B cell (primary cell): ENCODE measurements around the gene PLS1. TPM values are rescaled to one million over a fixed set of nuclear protein-coding genes. Genes with fewer than 3 reads are reported as not detected.
A peak's percentile ranks its signal among the peaks of the same experiment; 100 is the strongest.

Source experiments
- ATAC-seq: fragments of 200-7000 bp; cut with Tn5 transposase; one replicate; pipeline ENCODE4 v1.10.0; 2021; ENCODE audit warnings: low read depth, mild to moderate bottlenecking, moderate number of reproducible peaks, moderate library complexity
- CTCF ChIA-PET: fragments of 350-600 bp; sonication (Branson Sonifier 250); formaldehyde crosslinking; loops from one replicate; lab custom pipeline; 2021; ENCODE audit warnings: antibody characterized with exemption, inconsistent platforms; lab: Charles Lee
- POLR2A ChIA-PET: fragments of 350-600 bp; sonication (Branson Sonifier 250); formaldehyde crosslinking; loops from one replicate; lab custom pipeline; 2021; ENCODE audit warnings: antibody characterized with exemption; lab: Charles Lee
- DNase-seq: peaks from one replicate; pipeline ENCODE4 v3.0.0; 2013
- H2AFZ ChIP-seq: 2 replicates; pipeline ENCODE4 v1.6.1; 2012; ENCODE audit warnings: mild to moderate bottlenecking, low read depth, low read length; ENCODE audit not compliant: insufficient read depth, poor library complexity, severe bottlenecking
- H3K27ac ChIP-seq, 2 donors: 1 replicate in 1 of 2; 2 replicates in 1 of 2; pipeline ENCODE4 v1.5.1; 2012 to 2013; ENCODE audit warnings: low read length in 2 of 2, mild to moderate bottlenecking in 2 of 2, moderate library complexity in 1 of 2
- H3K27me3 ChIP-seq, 4 experiments: fragments of 200-600 bp in 1 of 4; sonication (generic) in 1 of 4; replicated peaks in 1 of 4; 1 replicate in 2 of 4; 2 replicates in 2 of 4; pipeline versions ENCODE4 v1.6.1 to v1.7.0; 2013 to 2016; ENCODE audit warnings: low read length in 3 of 4, mild to moderate bottlenecking in 2 of 4, mixed read lengths in 1 of 4, moderate library complexity in 1 of 4; ENCODE audit not compliant: insufficient read depth in 4 of 4, control insufficient read depth in 3 of 4; ENCODE audit errors: control extremely low read depth in 1 of 4
- H3K36me3 ChIP-seq, 2 experiments: replicated peaks in 1 of 2; 1 replicate in 1 of 2; 2 replicates in 1 of 2; pipeline versions ENCODE4 v1.6.1 to v1.7.1; 2013; ENCODE audit warnings: low read length in 1 of 2; ENCODE audit not compliant: insufficient read depth in 2 of 2, control insufficient read depth in 1 of 2; ENCODE audit errors: control extremely low read depth in 1 of 2, extremely low read depth in 1 of 2
- H3K4me1 ChIP-seq, 2 donors: fragments of 200-600 bp in 1 of 2; sonication (generic) in 1 of 2; 1 replicate in 1 of 2; 2 replicates in 1 of 2; pipeline versions ENCODE4 v1.5.1 to v1.6.1; 2013 to 2017; ENCODE audit warnings: low read length in 2 of 2; ENCODE audit not compliant: control insufficient read depth in 2 of 2, insufficient read depth in 2 of 2
- H3K4me2 ChIP-seq: replicated peaks from 2 replicates; pipeline ENCODE3; 2012; ENCODE audit warnings: mild to moderate bottlenecking, low read depth, low read length; ENCODE audit not compliant: poor library complexity, severe bottlenecking
- H3K4me3 ChIP-seq, 5 experiments: fragments of 200-600 bp in 1 of 5; sonication (generic) in 1 of 5; 1 replicate in 3 of 5; 2 replicates in 2 of 5; pipeline versions ENCODE4 v1.5.1 to v1.7.0; 2011 to 2016; ENCODE audit warnings: low read length in 4 of 5, mild to moderate bottlenecking in 4 of 5, low read depth in 2 of 5, control low read depth in 1 of 5, moderate library complexity in 1 of 5; ENCODE audit not compliant: insufficient read depth in 1 of 5; ENCODE audit errors: control extremely low read depth in 1 of 5, extremely low read depth in 1 of 5
- H3K79me2 ChIP-seq: fragments of 200-600 bp; sonication (generic); one replicate; pipeline ENCODE4 v1.6.0; 2016; ENCODE audit warnings: low read length; ENCODE audit not compliant: control insufficient read depth, insufficient read depth
- H3K9ac ChIP-seq: fragments of 200-600 bp; sonication (generic); 2 replicates; pipeline ENCODE4 v1.6.1; 2017; ENCODE audit warnings: mild to moderate bottlenecking, low read length, moderate library complexity
- H3K9me3 ChIP-seq, 3 donors: one replicate each; pipeline versions ENCODE4 v1.6.1 to v1.7.1; 2013; ENCODE audit warnings: low read length in 2 of 3; ENCODE audit not compliant: control insufficient read depth in 2 of 3, insufficient read depth in 1 of 3; ENCODE audit errors: control extremely low read depth in 1 of 3
- H4K20me1 ChIP-seq: 2 replicates; pipeline ENCODE4 v1.6.0; 2012; ENCODE audit warnings: mild to moderate bottlenecking, low read length; ENCODE audit not compliant: insufficient read depth, control insufficient read depth, poor library complexity, severe bottlenecking
- H3K27ac Mint-ChIP-seq: one replicate; pipeline ENCODE4 v1.8.0; 2021; ENCODE audit warnings: mixed read lengths
- H3K27me3 Mint-ChIP-seq: one replicate; pipeline ENCODE4 v1.8.0; 2021; ENCODE audit warnings: mixed read lengths
- H3K4me1 Mint-ChIP-seq: one replicate; pipeline ENCODE4 v1.8.0; 2021; ENCODE audit warnings: mixed read lengths
- H3K4me3 Mint-ChIP-seq: one replicate; pipeline ENCODE4 v1.8.0; 2021; ENCODE audit warnings: mixed read lengths
- H3K9me3 Mint-ChIP-seq: one replicate; pipeline ENCODE4 v1.8.0; 2022; ENCODE audit warnings: mixed read lengths; ENCODE audit not compliant: insufficient read depth
- CTCF ChIP-seq: fragments of 200-600 bp; IDR thresholded peaks from one replicate; pipeline ENCODE4 v1.8.0; 2022; ENCODE audit warnings: antibody characterized with exemption, mild to moderate bottlenecking
- EZH2 ChIP-seq: IDR thresholded peaks from 2 replicates; pipeline ENCODE4 v1.6.1; 2012; ENCODE audit warnings: borderline replicate concordance, low read depth, mild to moderate bottlenecking, moderate library complexity, low read length; ENCODE audit not compliant: insufficient read depth, poor library complexity, severe bottlenecking
- WGBS: methylation state at CpG from one replicate; pipeline ENCODE4 v1.1.5; 2013; ENCODE audit warnings: missing lambda C conversion rate; ENCODE audit not compliant: insufficient coverage; 5-methylcytosine and 5-hydroxymethylcytosine counted together
- intact Hi-C: fragments of 100-400 bp; cut with micrococcal nuclease; formaldehyde crosslinking; loops from one replicate; pipeline ENCODE4 v1.10.0; 2022
- polyA plus RNA-seq: library from polyadenylated mRNA; depleted of rRNA; stranded (reverse); fragments of >200 nt; gene quantifications from 2 replicates; pipeline ENCODE4 v1.2.3, GENCODE V29; 2012
- total RNA-seq, 2 donors: library from RNA; stranded (reverse); fragments of 120-200 nt in 1 of 2; gene quantifications; 1 replicate in 1 of 2; 2 replicates in 1 of 2; pipeline versions ENCODE4 v1.2.3 to v1.2.4, GENCODE V29; 2013 to 2022

Gene PLS1
- total and polyA plus RNA-seq, 2 donors (not counting 1 experiment from before 2014, with no cell fraction given) = 0.13 to 0.74 TPM

DNA sequence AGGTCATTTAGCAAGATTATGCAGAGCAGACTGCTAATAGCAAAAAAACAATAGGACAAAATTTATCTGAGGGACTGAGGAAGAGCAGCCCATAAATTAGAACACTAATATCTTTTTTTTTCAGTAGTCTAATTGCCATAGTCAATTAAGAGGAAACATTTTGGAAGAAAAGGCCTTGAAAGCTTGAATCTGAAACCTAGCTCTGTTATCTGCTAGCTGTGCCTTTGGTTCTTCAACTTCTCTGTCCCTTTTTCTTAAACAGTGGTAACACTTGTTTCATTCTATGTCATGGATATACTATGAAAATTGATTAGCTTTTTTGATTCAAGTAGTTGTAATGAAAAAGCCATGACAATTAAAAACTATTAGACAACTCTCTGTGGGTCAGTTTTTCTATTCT lies 19.4 kb upstream of the PLS1 start:
- H3K9me3 ChIP-seq = no peaks in the 10 kb centered on the region
- Mint-ChIP-seq H3K27ac (no peak overlapping the region), H3K9me3 (no peaks in the 10 kb centered on the region), H3K4me3 (peak overlapping the region; percentile 93), H3K4me1 (peaks cover 47% of the 10 kb centered on the region), H3K27me3 (no peaks in the 10 kb centered on the region)
- H3K79me2 ChIP-seq = peaks cover 67% of the 10 kb centered on the region
- intact Hi-C loops = loop anchor here (5.0 to 10.0 kb wide), 5 partner anchors 546 to 1632 kb away; partner anchors contain the start of genes ATP1B3, RNF7 and SLC25A36
- H3K27ac ChIP-seq = no peak overlapping the region
- POLR2A ChIA-PET = interaction anchor here (1.3 kb wide), 1 partner anchor 425 kb away, joined by 4 read pairs; the partner anchor contains the start of gene U2SURP
- ATAC-seq (no peak), DNase-seq (no peak)
- peaks cover 0 to 3% of the 10 kb centered on the region in 2 experiments for H3K36me3 ChIP-seq
- H3K4me3 ChIP-seq = no peak overlapping the region
- H3K9ac ChIP-seq = no peak overlapping the region
- H3K27me3 ChIP-seq = peaks cover 0 to 7% (median 0%) of the 10 kb centered on the region in 4 experiments
- CTCF ChIA-PET = interaction anchor here (0.6 to 2.6 kb wide), 2 partner anchors 425 to 1376 kb away, joined by 4 to 13 read pairs; partner anchors contain the start of gene U2SURP
- H2AFZ ChIP-seq = no peak overlapping the region
- peak overlapping the region; percentile 81 for H3K4me2 ChIP-seq
- H3K4me1 ChIP-seq = peaks cover 27% of the 10 kb centered on the region in 2 donors
- peaks cover 16% of the 10 kb centered on the region for H4K20me1 ChIP-seq
- TF ChIP-seq CTCF (no peak), EZH2 (no peak)

- no peak for ATAC-seq
- Mint-ChIP-seq H3K9me3 (no peaks in the 10 kb centered on the region), H3K4me1 (peaks cover 47% of the 10 kb centered on the region), H3K4me3 (peak overlapping the region; percentile 93), H3K27ac (peak overlapping the region; percentile 98), H3K27me3 (peaks cover 2% of the 10 kb centered on the region)
- H4K20me1 ChIP-seq = peaks cover 10% of the 10 kb centered on the region
- no peaks in the 10 kb centered on the region for H3K9me3 ChIP-seq
- POLR2A ChIA-PET = interaction anchor here (1.2 to 1.5 kb wide), 4 partner anchors 18 to 1395 kb away, joined by 3 to 9 read pairs (median 5); partner anchors contain the start of genes PLS1 and U2SURP
- H3K27me3 ChIP-seq = peaks cover 0 to 7% (median 0%) of the 10 kb centered on the region in 4 experiments
- peak overlapping the region; percentile 97 for H3K9ac ChIP-seq
- CTCF ChIA-PET = interaction anchor here (0.9 to 2.6 kb wide), 5 partner anchors 9 to 1346 kb away, joined by 3 to 13 read pairs (median 4); partner anchors contain the start of genes PXYLP1 and U2SURP
- WGBS = 5% methylated on average over 8 of the region's 12 CpGs
- DNase-seq = no peak
- H3K36me3 ChIP-seq = peaks cover 0 to 3% of the 10 kb centered on the region in 2 experiments
- peak overlapping the region; percentile 97 to 98 for H3K27ac ChIP-seq
- H2AFZ ChIP-seq = peak overlapping the region; percentile 84
- H3K4me1 ChIP-seq = peaks cover 27% of the 10 kb centered on the region in 2 donors
- TF ChIP-seq CTCF (no peak), EZH2 (no peak)
- H3K4me2 ChIP-seq = peak overlapping the region; percentile 81
- H3K79me2 ChIP-seq = peaks cover 58% of the 10 kb centered on the region
- H3K4me3 ChIP-seq = peak overlapping the region; percentile 70 to 91 (median 78)
- intact Hi-C loops = loop anchor here (1.0 to 10.0 kb wide), 13 partner anchors 18 to 1633 kb away; partner anchors contain the start of genes ATP1B3, GK5, PLS1 and RASA2
Measured at GRCh38 chr3:142577696-142578328, 18.4 kb upstream of the PLS1 start.
